Stimulated activated naive CD8-positive, alpha-beta T cell treated with anti-CD3 and anti-CD28 coated beads, Interleukin-15, amount 100 ng/mL, for 72 hours (primary cell): Measurements from ENCODE around the gene CAMKMT.

Experiments
- ATAC-seq: fragments of 150-1000 bp; cut with Tn5 transposase; 2 replicates; pipeline ENCODE4 v1.10.0; 2021; ENCODE audit warnings: mild to moderate bottlenecking, moderate library complexity
- DNase-seq, 2 donors: peaks; one replicate each; pipeline ENCODE4 v3.0.0; 2021 to 2022
- H3K27ac Mint-ChIP-seq, 2 donors: one replicate each; pipeline ENCODE4 v1.8.0; 2022; ENCODE audit warnings: mild to moderate bottlenecking in 2 of 2, mixed read lengths in 2 of 2, moderate library complexity in 2 of 2
- H3K27me3 Mint-ChIP-seq: one replicate; pipeline ENCODE4 v1.8.0; 2022; ENCODE audit warnings: mixed read lengths
- H3K4me1 Mint-ChIP-seq: one replicate; pipeline ENCODE4 v1.8.0; 2022; ENCODE audit warnings: mild to moderate bottlenecking, mixed read lengths
- H3K4me3 Mint-ChIP-seq, 2 donors: one replicate each; pipeline ENCODE4 v1.8.0; 2022; ENCODE audit warnings: mild to moderate bottlenecking in 2 of 2, mixed read lengths in 2 of 2, moderate library complexity in 1 of 2
- H3K9me3 Mint-ChIP-seq, 2 donors: one replicate each; pipeline ENCODE4 v1.8.0; 2022; ENCODE audit warnings: mixed read lengths in 2 of 2

The CAMKMT gene

DNA sequence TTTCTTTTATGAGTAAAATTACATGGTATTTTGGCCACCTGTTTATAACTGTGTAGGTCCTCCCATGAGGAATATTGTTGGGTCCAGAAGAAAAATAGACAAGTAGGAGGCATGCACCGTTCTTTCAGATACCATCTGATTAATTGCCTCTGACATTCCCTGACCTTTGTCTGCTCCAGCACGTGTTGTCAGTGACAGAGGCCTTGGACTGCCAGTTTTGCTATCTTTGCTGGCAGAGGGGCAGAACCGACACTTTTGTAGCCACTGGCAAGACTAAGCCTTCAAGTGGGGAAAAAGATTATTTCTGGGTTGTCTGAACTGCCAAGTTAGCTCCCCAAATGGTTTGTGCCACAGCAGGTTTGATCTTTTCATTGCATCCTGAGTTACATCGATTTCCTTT lies 276.9 kb downstream of the CAMKMT start:
- Mint-ChIP-seq H3K4me1 (peaks cover 6% of the 10 kb centered on the region), H3K4me3 (no peak overlapping the region), H3K27ac (no peak overlapping the region), H3K9me3 (peaks cover under 1 to 5% of the 10 kb centered on the region in 2 donors), H3K27me3 (no peaks in the 10 kb centered on the region)
- DNase-seq (no peak), ATAC-seq (no peak)

DNA sequence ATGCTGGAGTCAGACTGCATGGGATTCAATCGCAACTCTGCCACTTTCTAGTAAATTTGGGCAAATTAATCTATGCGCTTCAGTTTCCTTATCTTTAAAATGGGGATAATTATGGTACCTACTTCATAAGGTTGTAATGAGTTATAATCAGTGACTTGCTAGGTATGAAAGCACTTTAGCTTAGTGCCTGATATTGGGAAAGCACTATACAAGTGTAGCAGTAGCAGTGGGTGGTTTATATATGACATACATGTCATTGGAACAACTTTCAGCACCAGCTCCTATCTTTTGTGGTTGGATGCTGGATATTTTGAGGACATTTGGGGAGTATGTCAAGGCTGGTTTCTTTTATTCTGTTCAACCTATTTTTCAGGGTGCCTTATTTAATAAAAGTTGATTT lies 277.7 kb downstream of the CAMKMT start:
- H3K27me3 Mint-ChIP-seq = no peaks in the 10 kb centered on the region
- H3K4me3 Mint-ChIP-seq = no peak overlapping the region
- ATAC-seq = no peak
- peak overlapping the region in 1 of 2 donors; percentile 50 for H3K27ac Mint-ChIP-seq
- no peaks in the 10 kb centered on the region for H3K9me3 Mint-ChIP-seq
- DNase-seq = no peak
- no peaks in the 10 kb centered on the region for H3K4me1 Mint-ChIP-seq

DNA sequence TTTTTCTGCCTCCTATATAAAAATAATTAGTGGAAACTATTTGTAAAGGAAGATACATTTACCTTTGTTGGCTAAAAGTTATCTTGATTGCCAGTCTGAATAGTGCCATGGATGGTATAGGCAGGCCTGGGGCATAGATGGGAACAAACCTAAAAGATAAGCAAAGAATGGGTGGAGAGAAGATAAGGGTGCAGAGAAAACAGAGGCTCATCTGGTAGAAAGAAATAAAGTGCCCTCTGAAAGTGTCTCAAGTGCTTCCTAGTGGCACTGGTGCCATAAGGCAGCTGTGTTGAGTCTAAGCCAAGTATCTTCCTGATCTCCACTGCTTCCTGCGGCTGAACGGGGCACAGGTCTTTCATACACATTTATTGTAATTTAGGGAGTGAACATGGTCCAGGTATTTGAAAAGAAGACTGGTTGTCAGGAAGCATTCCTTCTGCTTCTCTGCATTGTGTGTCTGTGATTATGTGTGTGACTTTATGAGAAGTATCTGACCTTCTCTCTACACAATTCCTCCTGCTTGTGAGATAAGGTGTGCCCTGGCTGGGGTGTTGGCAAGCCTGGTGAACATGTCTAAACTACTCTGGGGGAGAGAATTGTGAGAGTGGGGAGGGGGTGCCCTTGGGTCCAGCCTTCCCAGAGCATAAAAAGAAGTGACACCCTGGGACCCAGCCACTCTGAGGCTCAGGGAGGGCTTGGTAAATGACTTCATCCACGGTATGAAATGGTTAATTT lies 280.5 kb downstream of the CAMKMT start:
- Mint-ChIP-seq H3K4me3 (no peak overlapping the region), H3K27ac (no peak overlapping the region), H3K9me3 (no peaks in the 10 kb centered on the region), H3K4me1 (no peaks in the 10 kb centered on the region), H3K27me3 (no peaks in the 10 kb centered on the region)
- DNase-seq = no peak
- no peak for ATAC-seq

DNA sequence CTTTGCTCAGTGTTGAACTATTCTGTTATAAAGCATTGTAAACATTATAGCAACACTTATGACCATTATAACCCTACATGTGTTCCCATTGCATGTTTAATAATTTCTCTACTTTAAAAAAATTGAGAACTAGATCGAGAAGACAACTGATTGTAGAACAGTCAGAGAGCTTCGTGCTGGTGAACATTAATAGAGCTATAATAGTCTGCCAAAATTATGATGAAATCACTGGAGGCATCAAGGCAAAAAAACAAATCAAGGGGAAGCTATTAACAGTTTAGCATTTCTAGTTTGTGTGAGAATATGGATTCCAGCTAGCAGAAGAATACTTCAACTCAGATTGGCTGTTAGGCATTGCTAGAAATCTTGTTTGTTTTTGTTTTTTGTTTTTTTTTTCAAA lies 284.2 kb downstream of the CAMKMT start:
- Mint-ChIP-seq H3K27ac (no peak overlapping the region), H3K9me3 (no peaks in the 10 kb centered on the region), H3K27me3 (no peaks in the 10 kb centered on the region), H3K4me1 (no peaks in the 10 kb centered on the region), H3K4me3 (no peak overlapping the region)
- ATAC-seq (no peak), DNase-seq (no peak)

DNA sequence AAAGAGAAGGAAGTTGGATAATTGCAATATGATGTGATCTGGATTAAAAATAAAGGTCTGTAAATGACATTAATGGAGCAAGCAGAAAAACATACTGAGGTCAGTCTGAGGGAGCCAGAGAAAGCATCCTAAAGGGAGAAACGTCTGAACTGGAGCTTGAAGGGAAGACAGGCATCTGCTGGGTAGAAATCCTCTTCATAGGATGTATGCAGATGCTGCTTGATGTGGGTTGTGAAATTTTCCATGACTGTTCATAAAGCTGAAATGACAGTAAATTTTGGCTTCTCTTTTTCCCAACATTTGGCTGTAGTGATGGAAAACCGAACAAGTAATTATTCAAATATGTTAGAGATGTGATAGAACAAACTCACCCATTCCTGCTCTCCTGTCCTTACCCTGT lies 287.6 kb downstream of the CAMKMT start:
- ATAC-seq = no peak
- H3K27ac Mint-ChIP-seq = no peak overlapping the region
- no peak for DNase-seq
- no peaks in the 10 kb centered on the region for H3K9me3 Mint-ChIP-seq
- H3K4me3 Mint-ChIP-seq = no peak overlapping the region
- H3K4me1 Mint-ChIP-seq = peaks cover 5% of the 10 kb centered on the region
- H3K27me3 Mint-ChIP-seq = no peaks in the 10 kb centered on the region

DNA sequence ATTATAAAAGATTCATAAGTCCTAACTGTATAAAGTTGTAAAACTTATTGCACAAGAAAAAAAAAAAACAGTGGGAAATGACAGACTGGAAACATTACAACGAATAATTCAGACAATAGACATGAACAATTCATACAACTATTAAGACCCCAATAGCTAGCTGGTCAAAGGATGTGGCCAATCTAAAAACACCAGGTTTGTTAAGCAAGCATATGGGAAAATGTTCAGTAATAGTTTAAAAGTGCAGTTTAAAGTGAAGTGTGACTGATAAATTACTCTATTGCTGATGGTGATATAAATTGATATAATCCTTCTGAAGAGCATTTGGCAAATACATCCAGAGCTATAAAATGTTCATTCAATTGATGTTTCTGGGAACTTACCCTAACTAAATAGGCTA lies 289.0 kb downstream of the CAMKMT start:
- Mint-ChIP-seq H3K9me3 (no peaks in the 10 kb centered on the region), H3K4me3 (no peak overlapping the region), H3K27ac (no peak overlapping the region), H3K27me3 (no peaks in the 10 kb centered on the region), H3K4me1 (peaks cover 5% of the 10 kb centered on the region)
- DNase-seq = no peak
- ATAC-seq = no peak

DNA sequence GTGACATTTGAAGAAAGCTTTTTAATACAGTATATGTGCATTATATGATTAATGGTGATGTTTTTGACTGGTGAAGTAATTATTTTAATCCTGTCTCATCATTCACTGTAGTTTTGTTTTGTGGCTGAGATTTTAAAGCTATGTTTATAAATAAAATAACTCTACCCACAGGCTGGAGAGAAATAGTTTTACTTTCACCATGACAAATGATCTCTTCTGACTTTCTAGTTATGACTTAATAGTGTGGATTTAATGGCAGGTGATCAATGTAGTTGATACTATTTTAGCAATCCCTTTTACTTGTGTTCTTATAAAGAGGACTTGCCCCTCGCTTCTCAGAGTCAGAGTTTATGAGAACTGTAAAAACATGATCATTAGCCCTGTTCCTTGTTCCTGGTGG lies 290.2 kb downstream of the CAMKMT start:
- Mint-ChIP-seq H3K4me1 (peaks cover 5% of the 10 kb centered on the region), H3K27ac (no peak overlapping the region), H3K27me3 (no peaks in the 10 kb centered on the region), H3K4me3 (no peak overlapping the region), H3K9me3 (no peaks in the 10 kb centered on the region)
- ATAC-seq (no peak), DNase-seq (no peak)

DNA sequence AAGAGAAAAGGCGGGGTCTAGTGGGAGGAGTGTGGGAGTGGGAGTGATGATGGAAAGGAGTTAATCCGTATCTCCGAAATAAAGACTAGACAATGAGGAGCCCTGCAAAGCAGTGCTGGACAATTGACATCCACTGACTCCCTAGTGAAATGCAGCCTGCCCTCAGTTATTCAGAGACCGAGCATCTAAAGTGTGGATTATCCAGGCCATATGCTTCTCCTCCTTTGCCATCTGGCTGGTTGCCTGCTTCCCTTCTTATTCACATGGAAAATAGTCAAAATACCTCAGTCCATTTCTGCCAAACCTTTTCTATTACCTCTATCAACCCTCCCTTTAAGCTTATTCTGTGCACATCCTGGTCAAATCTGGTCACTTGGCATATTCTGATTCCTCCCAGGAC lies 291.0 kb downstream of the CAMKMT start:
- Mint-ChIP-seq H3K9me3 (no peaks in the 10 kb centered on the region), H3K4me1 (peaks cover 5% of the 10 kb centered on the region), H3K4me3 (no peak overlapping the region), H3K27ac (no peak overlapping the region), H3K27me3 (no peaks in the 10 kb centered on the region)
- no peak for ATAC-seq
- no peak for DNase-seq

DNA sequence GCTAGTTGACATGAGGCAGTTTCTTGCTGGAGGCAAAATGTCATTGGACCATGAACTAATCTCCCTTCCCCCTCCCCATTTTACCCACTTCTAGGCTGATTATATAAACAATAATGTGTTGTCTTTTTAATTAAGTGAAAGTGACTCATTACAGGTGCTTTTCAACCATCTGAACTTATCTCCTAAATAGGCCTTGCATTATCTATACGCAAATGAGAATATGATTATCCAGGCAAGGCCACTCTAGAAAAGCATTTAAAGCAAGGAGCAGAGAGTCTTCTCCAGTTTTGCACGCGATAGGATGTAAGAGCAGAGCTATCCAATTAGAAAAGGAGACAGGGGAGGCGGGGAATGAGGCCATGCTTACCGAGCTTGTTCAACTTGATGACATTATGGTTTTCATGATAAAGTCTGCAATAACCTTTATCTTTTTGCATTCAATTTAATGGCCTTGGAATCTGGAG lies 293.7 kb downstream of the CAMKMT start:
- H3K27me3 Mint-ChIP-seq = no peaks in the 10 kb centered on the region
- no peak for ATAC-seq
- no peaks in the 10 kb centered on the region for H3K9me3 Mint-ChIP-seq
- H3K4me1 Mint-ChIP-seq = peaks cover 5% of the 10 kb centered on the region
- DNase-seq = no peak
- no peak overlapping the region for H3K27ac Mint-ChIP-seq
- H3K4me3 Mint-ChIP-seq = no peak overlapping the region

DNA sequence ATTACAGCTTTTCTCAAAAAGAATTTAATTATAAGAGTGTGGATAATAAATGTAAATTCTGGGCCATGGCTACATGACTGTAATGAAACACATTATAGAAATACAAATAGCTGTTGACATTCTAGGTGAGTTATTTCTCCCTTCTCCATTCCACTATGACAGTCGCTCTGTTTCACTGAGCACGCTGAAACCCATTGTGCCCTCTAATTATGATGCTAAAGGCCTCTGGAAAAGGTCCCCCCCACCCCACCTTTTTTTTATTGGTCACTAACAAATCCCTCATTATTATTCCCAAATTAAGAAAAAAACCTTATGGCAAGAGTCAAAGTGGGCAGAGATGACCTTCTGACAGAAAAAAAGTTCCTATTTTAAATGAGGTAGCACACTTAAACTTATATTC lies 294.7 kb downstream of the CAMKMT start:
- Mint-ChIP-seq H3K9me3 (no peaks in the 10 kb centered on the region), H3K27me3 (no peaks in the 10 kb centered on the region)

DNA sequence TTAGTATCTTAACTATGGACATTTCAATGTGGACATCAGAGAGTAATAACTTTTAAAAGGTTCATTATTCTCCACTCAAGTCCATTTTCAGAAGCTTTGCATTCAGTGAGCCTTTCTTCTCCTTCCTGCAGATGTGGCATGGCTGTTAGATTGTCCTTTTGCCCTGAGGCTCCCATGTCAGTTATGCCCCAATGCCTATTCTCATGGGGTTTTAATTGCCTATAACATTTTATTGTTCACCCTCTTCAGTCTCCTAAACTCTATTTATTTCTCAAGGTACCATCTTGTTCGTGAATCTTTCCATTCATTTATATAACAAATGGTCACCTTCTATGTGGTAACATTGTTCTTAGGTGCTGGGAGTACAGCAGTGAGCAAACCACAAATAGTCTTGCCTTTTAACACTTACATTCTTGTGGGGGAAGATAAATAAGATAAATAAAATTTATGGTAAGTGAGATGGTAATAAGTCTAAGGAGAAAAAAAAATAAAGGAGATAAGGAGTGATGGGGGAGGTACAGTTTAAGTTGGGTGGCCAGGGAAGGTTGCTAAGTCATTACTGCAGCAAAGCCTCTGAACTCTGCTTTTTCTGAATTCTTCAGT lies 301.8 kb downstream of the CAMKMT start:
- Mint-ChIP-seq H3K4me1 (no peaks in the 10 kb centered on the region), H3K27me3 (no peaks in the 10 kb centered on the region), H3K9me3 (peaks cover 0 to 3% of the 10 kb centered on the region in 2 donors), H3K4me3 (no peak overlapping the region), H3K27ac (peak overlapping the region in 1 of 2 donors; percentile 62)
- ATAC-seq = no peak
- no peak for DNase-seq

More for the DNA sequence above, 294.7 kb downstream of the CAMKMT start:
- Mint-ChIP-seq H3K4me3 (no peak overlapping the region), H3K4me1 (peaks cover 5% of the 10 kb centered on the region), H3K27ac (no peak overlapping the region)
- no peak for DNase-seq
- ATAC-seq = no peak

DNA sequence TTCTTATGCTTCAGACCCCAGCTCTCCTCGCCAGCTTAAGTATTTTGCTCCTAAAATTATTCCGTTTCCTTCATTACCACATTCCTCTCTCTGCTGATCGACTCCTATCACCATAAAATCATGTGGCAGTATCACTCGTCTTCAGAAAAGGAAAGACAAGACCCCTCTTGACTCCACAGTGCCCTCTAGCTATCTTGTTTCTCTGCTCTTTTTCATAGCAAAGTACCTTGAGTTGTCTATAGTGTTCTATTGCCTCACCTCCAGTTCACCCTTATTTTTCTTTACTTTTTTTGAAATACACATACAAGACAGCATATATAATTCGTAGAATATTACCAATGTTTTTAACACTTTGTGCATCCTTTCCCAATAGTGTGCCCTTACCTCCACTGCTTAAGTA lies 306.6 kb downstream of the CAMKMT start:
- H3K9me3 Mint-ChIP-seq = peaks cover 0 to 3% of the 10 kb centered on the region in 2 donors
- H3K4me1 Mint-ChIP-seq = no peaks in the 10 kb centered on the region
- H3K27ac Mint-ChIP-seq = no peak overlapping the region
- no peaks in the 10 kb centered on the region for H3K27me3 Mint-ChIP-seq
- H3K4me3 Mint-ChIP-seq = no peak overlapping the region
- ATAC-seq (no peak), DNase-seq (no peak)

DNA sequence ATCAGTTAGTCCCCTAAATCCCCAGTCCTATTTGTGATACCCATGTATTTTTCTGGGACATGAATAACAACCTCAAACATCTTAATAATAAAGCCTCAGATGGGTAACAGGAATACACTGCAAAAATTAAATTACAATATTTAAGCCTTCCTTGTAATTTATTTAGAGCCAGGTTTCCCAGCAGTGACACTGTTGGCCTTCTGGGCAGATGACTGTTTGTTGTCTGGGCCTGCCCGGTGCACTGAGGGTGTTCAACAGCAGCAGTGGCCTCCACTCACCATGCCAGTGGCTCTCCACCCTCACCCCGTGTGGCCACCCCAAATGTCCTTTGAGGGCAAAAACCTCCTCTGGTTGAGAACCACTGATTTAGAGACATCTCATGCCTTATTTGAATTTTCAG lies 309.5 kb downstream of the CAMKMT start:
- no peaks in the 10 kb centered on the region for H3K27me3 Mint-ChIP-seq
- H3K27ac Mint-ChIP-seq = no peak overlapping the region
- no peak for ATAC-seq
- H3K4me1 Mint-ChIP-seq = no peaks in the 10 kb centered on the region
- no peaks in the 10 kb centered on the region for H3K9me3 Mint-ChIP-seq
- no peak overlapping the region for H3K4me3 Mint-ChIP-seq
- no peak for DNase-seq

DNA sequence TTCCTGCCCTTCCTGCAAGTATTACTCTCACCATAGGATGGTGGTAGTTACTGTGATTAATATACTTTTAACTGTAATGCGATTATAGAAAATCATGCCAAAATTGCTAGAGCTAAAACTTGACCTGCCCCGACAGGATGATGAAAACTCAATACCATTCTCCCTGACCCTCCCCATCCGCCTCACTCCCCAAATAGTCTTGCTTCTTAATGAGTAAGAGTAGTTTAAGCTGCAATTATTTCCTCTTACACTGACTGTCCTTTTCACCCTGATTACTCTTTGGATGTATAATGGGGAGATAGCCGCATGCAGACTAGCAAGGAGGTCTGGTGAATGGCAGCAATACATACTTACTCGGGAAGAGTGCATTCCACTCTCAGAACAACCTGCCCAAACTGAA lies 310.2 kb downstream of the CAMKMT start:
- Mint-ChIP-seq H3K27ac (no peak overlapping the region), H3K9me3 (no peaks in the 10 kb centered on the region), H3K27me3 (no peaks in the 10 kb centered on the region), H3K4me3 (no peak overlapping the region), H3K4me1 (no peaks in the 10 kb centered on the region)
- ATAC-seq = no peak
- DNase-seq = no peak

DNA sequence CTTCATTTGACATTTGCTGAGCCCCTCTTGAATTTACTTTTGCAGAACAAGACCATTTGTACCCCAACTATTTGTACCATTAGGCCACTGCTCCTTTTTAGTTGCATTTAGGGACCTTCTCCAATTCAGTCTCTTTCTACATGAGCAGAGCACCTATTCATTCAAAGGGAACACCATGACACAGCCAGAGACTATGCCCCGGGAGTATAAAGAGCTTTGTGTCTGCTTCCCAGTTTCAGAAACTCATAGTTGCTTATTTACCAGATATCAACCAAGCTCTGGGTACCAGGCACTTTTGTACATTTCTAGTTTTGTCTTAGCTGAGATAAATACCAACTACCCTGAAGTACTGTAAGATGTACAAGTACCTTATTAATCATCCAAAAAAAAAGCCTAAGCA lies 310.7 kb downstream of the CAMKMT start:
- DNase-seq = no peak
- H3K4me1 Mint-ChIP-seq = no peaks in the 10 kb centered on the region

DNA sequence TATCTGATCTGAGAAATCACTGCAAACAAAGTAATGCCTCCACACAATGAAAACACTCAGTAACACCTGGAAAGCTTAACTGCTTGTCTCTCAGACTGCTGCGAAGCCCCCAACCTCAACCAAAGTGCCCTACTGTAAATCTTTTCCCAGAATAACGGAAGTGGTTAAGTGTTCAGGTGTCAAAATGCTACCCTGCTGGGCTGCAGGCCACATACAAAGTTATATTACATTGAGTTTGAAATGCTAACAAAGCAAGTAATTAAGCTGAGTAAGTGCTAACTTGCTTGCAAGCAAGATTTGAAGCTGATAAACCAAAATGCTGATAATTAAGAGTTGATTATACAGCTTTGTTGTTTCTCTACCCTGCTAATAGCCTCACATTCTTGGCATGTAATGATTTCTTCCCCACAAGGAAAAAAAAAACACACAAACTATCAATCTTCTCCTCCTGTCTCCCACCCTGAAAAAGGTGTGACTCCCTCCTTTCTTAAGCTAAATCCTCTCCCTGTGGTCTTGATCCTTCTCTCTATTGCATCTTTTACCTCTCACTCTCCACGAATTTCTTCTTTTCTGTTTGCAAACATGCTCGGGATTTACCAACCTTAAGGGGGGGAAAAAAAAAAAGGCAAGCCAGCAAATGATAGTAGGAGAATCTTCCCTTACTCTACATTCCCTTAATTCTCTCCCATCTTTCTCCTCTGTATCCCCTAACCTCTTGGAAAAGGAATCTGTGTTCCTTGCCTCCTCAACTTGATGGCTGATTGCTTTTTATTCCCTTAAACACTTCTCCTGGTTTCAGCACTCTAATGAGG lies 312.9 kb downstream of the CAMKMT start:
- H3K9me3 Mint-ChIP-seq = no peaks in the 10 kb centered on the region
- H3K4me1 Mint-ChIP-seq = no peaks in the 10 kb centered on the region
- no peak for DNase-seq
- H3K4me3 Mint-ChIP-seq = no peak overlapping the region
- no peaks in the 10 kb centered on the region for H3K27me3 Mint-ChIP-seq
- peak; percentile 37 for ATAC-seq
- H3K27ac Mint-ChIP-seq = peak overlapping the region in 1 of 2 donors; percentile 14

More for the DNA sequence above, 310.7 kb downstream of the CAMKMT start:
- H3K27ac Mint-ChIP-seq = no peak overlapping the region
- no peak overlapping the region for H3K4me3 Mint-ChIP-seq
- ATAC-seq = no peak
- H3K9me3 Mint-ChIP-seq = no peaks in the 10 kb centered on the region
- no peaks in the 10 kb centered on the region for H3K27me3 Mint-ChIP-seq
